WTC11 (cell line): ENCODE results near the gene GNAO1. TPM values are rescaled to one million over a fixed set of nuclear protein-coding genes. Genes with fewer than 3 reads are reported as not detected.

Experiments
- ATAC-seq: fragments of 200-7000 bp; cut with Tn5 transposase; 2 replicates; pipeline ENCODE4 v1.10.0; 2021; ENCODE audit warnings: mild to moderate bottlenecking, moderate library complexity
- CTCF ChIA-PET: fragments of 300-600 bp; sonication (Branson Sonifier 250); formaldehyde crosslinking; loops from one replicate; lab custom pipeline; 2021; ENCODE audit warnings: antibody characterized with exemption; lab: Charles Lee
- POLR2A ChIA-PET: fragments of 350-600 bp; sonication (Branson Sonifier 250); formaldehyde crosslinking; loops from one replicate; lab custom pipeline; 2021; ENCODE audit warnings: antibody characterized with exemption; lab: Charles Lee
- DNase-seq: peaks from one replicate; pipeline ENCODE4 v3.0.0; 2021; ENCODE audit warnings: low spot score
- H3K27ac Mint-ChIP-seq: 2 replicates; pipeline ENCODE4 v1.8.0; 2021; ENCODE audit warnings: mixed read lengths
- H3K27me3 Mint-ChIP-seq: 2 replicates; pipeline ENCODE4 v1.8.0; 2021; ENCODE audit warnings: low read depth, mild to moderate bottlenecking, moderate library complexity, mixed read lengths
- H3K36me3 Mint-ChIP-seq: 2 replicates; pipeline ENCODE4 v1.8.0; 2021; ENCODE audit warnings: mixed read lengths
- H3K4me1 Mint-ChIP-seq: 2 replicates; pipeline ENCODE4 v1.8.0; 2022; ENCODE audit warnings: mixed read lengths
- H3K4me3 Mint-ChIP-seq: 2 replicates; pipeline ENCODE4 v1.8.0; 2021; ENCODE audit warnings: mild to moderate bottlenecking, moderate library complexity, mixed read lengths
- H3K9me3 Mint-ChIP-seq: 2 replicates; pipeline ENCODE4 v1.8.0; 2021; ENCODE audit warnings: mixed read lengths
- ATF1 ChIP-seq: sonication (generic); formaldehyde crosslinking; IDR thresholded peaks from 2 replicates; pipeline ENCODE4 v1.8.1; 2023; ENCODE audit warnings: mild to moderate bottlenecking, moderate library complexity, missing genetic modification reagents
- ELF4 ChIP-seq: sonication (generic); formaldehyde crosslinking; IDR thresholded peaks from 2 replicates; pipeline ENCODE4 v1.8.1; 2022; ENCODE audit warnings: low read depth, mild to moderate bottlenecking, moderate library complexity, missing genetic modification reagents
- EMX1 ChIP-seq: fragments of 250-450 bp; sonication (Bioruptor Pico); IDR thresholded peaks from 2 replicates; pipeline ENCODE4 v1.8.0; 2021; ENCODE audit warnings: mild to moderate bottlenecking
- ESRRA ChIP-seq: sonication (generic); formaldehyde crosslinking; IDR thresholded peaks from 2 replicates; pipeline ENCODE4 v1.8.1; 2022; ENCODE audit warnings: mild to moderate bottlenecking, missing genetic modification reagents, borderline replicate concordance
- ETV6 ChIP-seq: sonication (generic); formaldehyde crosslinking; IDR thresholded peaks from 2 replicates; pipeline ENCODE4 v1.8.1; 2022; ENCODE audit warnings: mild to moderate bottlenecking, missing genetic modification reagents
- FOXP1 ChIP-seq: sonication (generic); formaldehyde crosslinking; IDR thresholded peaks from 2 replicates; pipeline ENCODE4 v1.8.0; 2022; ENCODE audit warnings: missing genetic modification reagents, mild to moderate bottlenecking, moderate library complexity, borderline replicate concordance
- GABPB1 ChIP-seq: sonication (generic); formaldehyde crosslinking; IDR thresholded peaks from 2 replicates; pipeline ENCODE4 v1.8.1; 2023; ENCODE audit warnings: mild to moderate bottlenecking, missing genetic modification reagents
- GTF2I ChIP-seq: fragments of 250-450 bp; sonication (Bioruptor Pico); conservative IDR thresholded peaks from 2 replicates; pipeline ENCODE4 v1.4.0; 2021; ENCODE audit warnings: mild to moderate bottlenecking
- KAT7 ChIP-seq: sonication (generic); formaldehyde crosslinking; IDR thresholded peaks from 2 replicates; pipeline ENCODE4 v1.8.1; 2023; ENCODE audit warnings: missing genetic modification reagents, mild to moderate bottlenecking, borderline replicate concordance
- NFE2L1 ChIP-seq: sonication (generic); formaldehyde crosslinking; IDR thresholded peaks from 2 replicates; pipeline ENCODE4 v1.8.1; 2023; ENCODE audit warnings: missing genetic modification reagents
- PRRX2 ChIP-seq: fragments of 250-450 bp; sonication (Bioruptor Pico); IDR thresholded peaks from 2 replicates; pipeline ENCODE4 v1.8.0; 2021; ENCODE audit warnings: mild to moderate bottlenecking
- RORB ChIP-seq: fragments of 250-450 bp; sonication (Bioruptor Pico); IDR thresholded peaks from 2 replicates; pipeline ENCODE4 v1.9.0; 2021; ENCODE audit warnings: mild to moderate bottlenecking
- SMAD3 ChIP-seq: sonication (generic); formaldehyde crosslinking; IDR thresholded peaks from 2 replicates; pipeline ENCODE4 v1.8.0; 2022; ENCODE audit warnings: missing genetic modification reagents, mild to moderate bottlenecking, borderline replicate concordance
- ZNF138 ChIP-seq: sonication (generic); formaldehyde crosslinking; conservative IDR thresholded peaks from 2 replicates; pipeline ENCODE4 v1.8.1; 2022; ENCODE audit warnings: mild to moderate bottlenecking, moderate library complexity, missing genetic modification reagents
- ZNF232 ChIP-seq: sonication (generic); formaldehyde crosslinking; IDR thresholded peaks from 2 replicates; pipeline ENCODE4 v1.8.0; 2022; ENCODE audit warnings: mild to moderate bottlenecking, missing genetic modification reagents
- ZNF263 ChIP-seq: sonication (generic); formaldehyde crosslinking; IDR thresholded peaks from 2 replicates; pipeline ENCODE4 v1.8.1; 2022; ENCODE audit warnings: low read depth, mild to moderate bottlenecking, moderate library complexity, missing genetic modification reagents
- ZNF423 ChIP-seq: fragments of 250-450 bp; sonication (Bioruptor Pico); IDR thresholded peaks from 2 replicates; pipeline ENCODE4 v2.1.2; 2022; ENCODE audit warnings: mild to moderate bottlenecking, moderate library complexity
- ZNF671 ChIP-seq: fragments of 250-450 bp; sonication (Bioruptor Pico); IDR thresholded peaks from 2 replicates; pipeline ENCODE4 v1.8.0; 2021; ENCODE audit warnings: mild to moderate bottlenecking
- total RNA-seq: library from RNA; stranded (reverse); gene quantifications from 3 replicates; pipeline ENCODE4 v1.2.3, GENCODE V29; 2021
- TF ChIP-seq, protein P1 (sequence below): sonication (generic); formaldehyde crosslinking; IDR thresholded peaks from 2 replicates; pipeline ENCODE4 v1.8.0; 2022; ENCODE audit warnings: mild to moderate bottlenecking, missing genetic modification reagents
- TF ChIP-seq, protein P2 (sequence below): sonication (generic); formaldehyde crosslinking; IDR thresholded peaks from 2 replicates; pipeline ENCODE4 v1.8.0; 2022; ENCODE audit warnings: mild to moderate bottlenecking, missing genetic modification reagents
- TF ChIP-seq, protein P3 (sequence below): sonication (generic); formaldehyde crosslinking; IDR thresholded peaks from 2 replicates; pipeline ENCODE4 v1.8.0; 2022; ENCODE audit warnings: mild to moderate bottlenecking, missing genetic modification reagents
- TF ChIP-seq, protein P4 (sequence below): sonication (generic); formaldehyde crosslinking; IDR thresholded peaks from 2 replicates; pipeline ENCODE4 v1.8.0; 2023; ENCODE audit warnings: mild to moderate bottlenecking, missing genetic modification reagents
- TF ChIP-seq, protein P5 (sequence below): sonication (generic); formaldehyde crosslinking; IDR thresholded peaks from 2 replicates; pipeline ENCODE4 v1.8.0; 2023; ENCODE audit warnings: missing genetic modification reagents
- TF ChIP-seq, protein P6 (sequence below): sonication (generic); formaldehyde crosslinking; IDR thresholded peaks from 2 replicates; pipeline ENCODE4 v1.8.0; 2022; ENCODE audit warnings: missing genetic modification reagents
- TF ChIP-seq, protein P7 (sequence below): sonication (generic); formaldehyde crosslinking; IDR thresholded peaks from 2 replicates; pipeline ENCODE4 v1.8.1; 2022; ENCODE audit warnings: mild to moderate bottlenecking, missing genetic modification reagents, moderate library complexity, borderline replicate concordance

Gene GNAO1
- total RNA-seq, 1 experiment from 2014 or later: 30.6 TPM

DNA sequence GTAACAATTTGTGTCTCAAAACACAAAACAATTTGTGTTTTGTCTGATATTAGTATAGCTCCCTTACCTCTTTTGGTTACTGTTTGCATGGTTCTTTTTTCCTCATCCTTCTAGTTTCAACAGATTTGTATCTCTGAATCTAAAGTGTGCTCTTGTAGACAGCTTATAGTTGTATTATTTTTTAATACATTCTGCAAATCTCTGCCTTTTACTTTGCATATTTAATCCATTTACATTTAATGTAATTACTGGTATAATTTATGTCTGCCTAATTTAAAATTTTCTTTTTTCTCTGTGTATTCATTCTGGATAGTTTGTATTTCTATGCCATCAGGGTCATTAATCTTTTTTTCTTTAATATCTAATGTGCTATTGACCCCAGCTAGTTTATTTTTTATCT lies 9.9 kb upstream of the GNAO1 start:
- ChIA-PET CTCF (no interaction called here), POLR2A (no interaction called here)
- Mint-ChIP-seq H3K9me3 (peaks cover 36% of the 10 kb centered on the region), H3K27me3 (no peaks in the 10 kb centered on the region; the same call in 1 of the 2 replicates), H3K36me3 (peaks cover 11% of the 10 kb centered on the region; the same call in 1 of the 2 replicates), H3K27ac (no peak overlapping the region), H3K4me1 (no peaks in the 10 kb centered on the region), H3K4me3 (no peak overlapping the region)
- no peak for TF ChIP-seq GTF2I (CRISPR knock-in tag)
- no peak for TF ChIP-seq ZNF138 (CRISPR knock-in tag)
- no peak for TF ChIP-seq ESRRA (CRISPR knock-in tag)
- TF ChIP-seq RORB (CRISPR knock-in tag): no peak
- TF ChIP-seq ZNF232 (CRISPR knock-in tag): no peak
- no peak for TF ChIP-seq ETV6 (CRISPR knock-in tag)
- TF ChIP-seq, protein P1, sequence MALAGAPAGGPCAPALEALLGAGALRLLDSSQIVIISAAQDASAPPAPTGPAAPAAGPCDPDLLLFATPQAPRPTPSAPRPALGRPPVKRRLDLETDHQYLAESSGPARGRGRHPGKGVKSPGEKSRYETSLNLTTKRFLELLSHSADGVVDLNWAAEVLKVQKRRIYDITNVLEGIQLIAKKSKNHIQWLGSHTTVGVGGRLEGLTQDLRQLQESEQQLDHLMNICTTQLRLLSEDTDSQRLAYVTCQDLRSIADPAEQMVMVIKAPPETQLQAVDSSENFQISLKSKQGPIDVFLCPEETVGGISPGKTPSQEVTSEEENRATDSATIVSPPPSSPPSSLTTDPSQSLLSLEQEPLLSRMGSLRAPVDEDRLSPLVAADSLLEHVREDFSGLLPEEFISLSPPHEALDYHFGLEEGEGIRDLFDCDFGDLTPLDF (CRISPR knock-in tag): no peak
- TF ChIP-seq ZNF671 (CRISPR knock-in tag): no peak
- TF ChIP-seq ATF1 (CRISPR knock-in tag): no peak
- no peak for TF ChIP-seq GABPB1 (CRISPR knock-in tag)
- TF ChIP-seq NFE2L1: no peak
- TF ChIP-seq, protein P2, sequence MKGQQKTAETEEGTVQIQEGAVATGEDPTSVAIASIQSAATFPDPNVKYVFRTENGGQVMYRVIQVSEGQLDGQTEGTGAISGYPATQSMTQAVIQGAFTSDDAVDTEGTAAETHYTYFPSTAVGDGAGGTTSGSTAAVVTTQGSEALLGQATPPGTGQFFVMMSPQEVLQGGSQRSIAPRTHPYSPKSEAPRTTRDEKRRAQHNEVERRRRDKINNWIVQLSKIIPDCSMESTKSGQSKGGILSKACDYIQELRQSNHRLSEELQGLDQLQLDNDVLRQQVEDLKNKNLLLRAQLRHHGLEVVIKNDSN (CRISPR knock-in tag): no peak
- DNase-seq (no peak), ATAC-seq (no peak)

DNA sequence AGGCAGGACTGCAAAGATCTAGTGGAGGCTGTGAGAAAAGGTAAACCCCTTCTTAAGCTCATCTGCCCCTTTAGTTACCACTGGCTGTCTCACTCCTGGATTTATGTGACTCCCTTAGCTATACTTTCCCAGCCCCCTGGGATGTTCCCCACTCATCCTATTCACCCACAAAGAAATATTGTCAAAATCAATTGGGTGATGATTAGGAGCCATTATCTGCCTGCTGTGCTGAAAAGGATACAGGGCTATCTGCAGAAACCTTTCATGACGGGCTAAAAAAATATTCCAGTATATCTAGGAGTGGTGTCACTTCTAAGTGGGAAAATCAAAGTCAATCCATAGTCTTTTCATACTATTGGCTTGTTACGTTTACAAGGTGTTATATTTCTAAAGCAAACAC lies 8.0 kb upstream of the GNAO1 start:
- Mint-ChIP-seq H3K9me3 (peaks cover 36% of the 10 kb centered on the region), H3K36me3 (peaks cover 11% of the 10 kb centered on the region; the same call in 1 of the 2 replicates), H3K27ac (no peak overlapping the region), H3K4me3 (no peak overlapping the region), H3K4me1 (no peaks in the 10 kb centered on the region), H3K27me3 (peaks cover 3% of the 10 kb centered on the region; the same call in 1 of the 2 replicates)
- ChIA-PET CTCF (no interaction called here), POLR2A (no interaction called here)
- DNase-seq: no peak
- ATAC-seq: no peak
- TF ChIP-seq GABPB1 (CRISPR knock-in tag): no peak
- no peak for TF ChIP-seq ETV6 (CRISPR knock-in tag)
- TF ChIP-seq, protein P3, sequence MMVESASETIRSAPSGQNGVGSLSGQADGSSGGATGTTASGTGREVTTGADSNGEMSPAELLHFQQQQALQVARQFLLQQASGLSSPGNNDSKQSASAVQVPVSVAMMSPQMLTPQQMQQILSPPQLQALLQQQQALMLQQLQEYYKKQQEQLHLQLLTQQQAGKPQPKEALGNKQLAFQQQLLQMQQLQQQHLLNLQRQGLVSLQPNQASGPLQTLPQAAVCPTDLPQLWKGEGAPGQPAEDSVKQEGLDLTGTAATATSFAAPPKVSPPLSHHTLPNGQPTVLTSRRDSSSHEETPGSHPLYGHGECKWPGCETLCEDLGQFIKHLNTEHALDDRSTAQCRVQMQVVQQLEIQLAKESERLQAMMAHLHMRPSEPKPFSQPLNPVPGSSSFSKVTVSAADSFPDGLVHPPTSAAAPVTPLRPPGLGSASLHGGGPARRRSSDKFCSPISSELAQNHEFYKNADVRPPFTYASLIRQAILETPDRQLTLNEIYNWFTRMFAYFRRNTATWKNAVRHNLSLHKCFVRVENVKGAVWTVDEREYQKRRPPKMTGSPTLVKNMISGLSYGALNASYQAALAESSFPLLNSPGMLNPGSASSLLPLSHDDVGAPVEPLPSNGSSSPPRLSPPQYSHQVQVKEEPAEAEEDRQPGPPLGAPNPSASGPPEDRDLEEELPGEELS (CRISPR knock-in tag): no peak
- no peak for TF ChIP-seq PRRX2
- no peak for TF ChIP-seq ZNF423 (CRISPR knock-in tag)
- TF ChIP-seq ZNF263 (CRISPR knock-in tag): no peak
- TF ChIP-seq FOXP1 (CRISPR knock-in tag): no peak
- no peak for TF ChIP-seq ELF4 (CRISPR knock-in tag)
- no peak for TF ChIP-seq EMX1
- TF ChIP-seq, protein P4, sequence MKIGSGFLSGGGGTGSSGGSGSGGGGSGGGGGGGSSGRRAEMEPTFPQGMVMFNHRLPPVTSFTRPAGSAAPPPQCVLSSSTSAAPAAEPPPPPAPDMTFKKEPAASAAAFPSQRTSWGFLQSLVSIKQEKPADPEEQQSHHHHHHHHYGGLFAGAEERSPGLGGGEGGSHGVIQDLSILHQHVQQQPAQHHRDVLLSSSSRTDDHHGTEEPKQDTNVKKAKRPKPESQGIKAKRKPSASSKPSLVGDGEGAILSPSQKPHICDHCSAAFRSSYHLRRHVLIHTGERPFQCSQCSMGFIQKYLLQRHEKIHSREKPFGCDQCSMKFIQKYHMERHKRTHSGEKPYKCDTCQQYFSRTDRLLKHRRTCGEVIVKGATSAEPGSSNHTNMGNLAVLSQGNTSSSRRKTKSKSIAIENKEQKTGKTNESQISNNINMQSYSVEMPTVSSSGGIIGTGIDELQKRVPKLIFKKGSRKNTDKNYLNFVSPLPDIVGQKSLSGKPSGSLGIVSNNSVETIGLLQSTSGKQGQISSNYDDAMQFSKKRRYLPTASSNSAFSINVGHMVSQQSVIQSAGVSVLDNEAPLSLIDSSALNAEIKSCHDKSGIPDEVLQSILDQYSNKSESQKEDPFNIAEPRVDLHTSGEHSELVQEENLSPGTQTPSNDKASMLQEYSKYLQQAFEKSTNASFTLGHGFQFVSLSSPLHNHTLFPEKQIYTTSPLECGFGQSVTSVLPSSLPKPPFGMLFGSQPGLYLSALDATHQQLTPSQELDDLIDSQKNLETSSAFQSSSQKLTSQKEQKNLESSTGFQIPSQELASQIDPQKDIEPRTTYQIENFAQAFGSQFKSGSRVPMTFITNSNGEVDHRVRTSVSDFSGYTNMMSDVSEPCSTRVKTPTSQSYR (CRISPR knock-in tag): no peak
- TF ChIP-seq, protein P5, sequence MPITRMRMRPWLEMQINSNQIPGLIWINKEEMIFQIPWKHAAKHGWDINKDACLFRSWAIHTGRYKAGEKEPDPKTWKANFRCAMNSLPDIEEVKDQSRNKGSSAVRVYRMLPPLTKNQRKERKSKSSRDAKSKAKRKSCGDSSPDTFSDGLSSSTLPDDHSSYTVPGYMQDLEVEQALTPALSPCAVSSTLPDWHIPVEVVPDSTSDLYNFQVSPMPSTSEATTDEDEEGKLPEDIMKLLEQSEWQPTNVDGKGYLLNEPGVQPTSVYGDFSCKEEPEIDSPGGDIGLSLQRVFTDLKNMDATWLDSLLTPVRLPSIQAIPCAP: no peak
- TF ChIP-seq KAT7 (CRISPR knock-in tag): no peak
- TF ChIP-seq, protein P6, sequence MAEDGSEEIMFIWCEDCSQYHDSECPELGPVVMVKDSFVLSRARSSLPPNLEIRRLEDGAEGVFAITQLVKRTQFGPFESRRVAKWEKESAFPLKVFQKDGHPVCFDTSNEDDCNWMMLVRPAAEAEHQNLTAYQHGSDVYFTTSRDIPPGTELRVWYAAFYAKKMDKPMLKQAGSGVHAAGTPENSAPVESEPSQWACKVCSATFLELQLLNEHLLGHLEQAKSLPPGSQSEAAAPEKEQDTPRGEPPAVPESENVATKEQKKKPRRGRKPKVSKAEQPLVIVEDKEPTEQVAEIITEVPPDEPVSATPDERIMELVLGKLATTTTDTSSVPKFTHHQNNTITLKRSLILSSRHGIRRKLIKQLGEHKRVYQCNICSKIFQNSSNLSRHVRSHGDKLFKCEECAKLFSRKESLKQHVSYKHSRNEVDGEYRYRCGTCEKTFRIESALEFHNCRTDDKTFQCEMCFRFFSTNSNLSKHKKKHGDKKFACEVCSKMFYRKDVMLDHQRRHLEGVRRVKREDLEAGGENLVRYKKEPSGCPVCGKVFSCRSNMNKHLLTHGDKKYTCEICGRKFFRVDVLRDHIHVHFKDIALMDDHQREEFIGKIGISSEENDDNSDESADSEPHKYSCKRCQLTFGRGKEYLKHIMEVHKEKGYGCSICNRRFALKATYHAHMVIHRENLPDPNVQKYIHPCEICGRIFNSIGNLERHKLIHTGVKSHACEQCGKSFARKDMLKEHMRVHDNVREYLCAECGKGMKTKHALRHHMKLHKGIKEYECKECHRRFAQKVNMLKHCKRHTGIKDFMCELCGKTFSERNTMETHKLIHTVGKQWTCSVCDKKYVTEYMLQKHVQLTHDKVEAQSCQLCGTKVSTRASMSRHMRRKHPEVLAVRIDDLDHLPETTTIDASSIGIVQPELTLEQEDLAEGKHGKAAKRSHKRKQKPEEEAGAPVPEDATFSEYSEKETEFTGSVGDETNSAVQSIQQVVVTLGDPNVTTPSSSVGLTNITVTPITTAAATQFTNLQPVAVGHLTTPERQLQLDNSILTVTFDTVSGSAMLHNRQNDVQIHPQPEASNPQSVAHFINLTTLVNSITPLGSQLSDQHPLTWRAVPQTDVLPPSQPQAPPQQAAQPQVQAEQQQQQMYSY: no peak
- no peak for TF ChIP-seq SMAD3
- TF ChIP-seq, protein P7, sequence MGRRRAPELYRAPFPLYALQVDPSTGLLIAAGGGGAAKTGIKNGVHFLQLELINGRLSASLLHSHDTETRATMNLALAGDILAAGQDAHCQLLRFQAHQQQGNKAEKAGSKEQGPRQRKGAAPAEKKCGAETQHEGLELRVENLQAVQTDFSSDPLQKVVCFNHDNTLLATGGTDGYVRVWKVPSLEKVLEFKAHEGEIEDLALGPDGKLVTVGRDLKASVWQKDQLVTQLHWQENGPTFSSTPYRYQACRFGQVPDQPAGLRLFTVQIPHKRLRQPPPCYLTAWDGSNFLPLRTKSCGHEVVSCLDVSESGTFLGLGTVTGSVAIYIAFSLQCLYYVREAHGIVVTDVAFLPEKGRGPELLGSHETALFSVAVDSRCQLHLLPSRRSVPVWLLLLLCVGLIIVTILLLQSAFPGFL (CRISPR knock-in tag): no peak
